GM19328 (cell line): ENCODE data around the gene RCL1.
A peak's percentile ranks its signal among the peaks of the same experiment; 100 is the strongest.
"Not testable (repeated sequence)": the region's sequence is repeated elsewhere in the genome, so short reads cannot be mapped to it uniquely, and the experiment has no call there.

Experiments
- ATAC-seq: cut with Tn5 transposase; IDR thresholded peaks from one replicate; pipeline ENCODE4 v1.9.1; 2021; ENCODE audit warnings: mild to moderate bottlenecking, moderate library complexity; ENCODE audit not compliant: unreplicated experiment

RCL1 gene

DNA sequence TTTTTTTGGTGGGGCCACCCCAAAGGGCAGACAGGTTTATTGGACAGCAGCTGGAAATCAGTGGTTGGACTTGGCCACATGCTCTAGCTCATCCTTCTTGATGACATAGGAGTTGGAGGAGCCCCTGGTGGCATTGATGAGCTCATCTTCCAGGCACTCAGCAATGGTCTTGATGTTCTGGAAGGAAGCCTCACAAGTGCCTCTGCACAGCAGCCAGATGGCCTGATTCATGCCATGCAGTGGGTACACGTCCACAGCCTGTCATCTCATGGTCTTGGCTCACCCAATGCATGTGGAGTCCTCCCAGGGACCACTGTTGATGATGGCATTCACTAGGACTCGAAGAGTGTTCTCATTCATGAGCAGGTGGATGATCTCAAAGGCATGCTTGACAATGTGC lies 11.3 kb upstream of the RCL1 start:
- no peak for ATAC-seq

DNA sequence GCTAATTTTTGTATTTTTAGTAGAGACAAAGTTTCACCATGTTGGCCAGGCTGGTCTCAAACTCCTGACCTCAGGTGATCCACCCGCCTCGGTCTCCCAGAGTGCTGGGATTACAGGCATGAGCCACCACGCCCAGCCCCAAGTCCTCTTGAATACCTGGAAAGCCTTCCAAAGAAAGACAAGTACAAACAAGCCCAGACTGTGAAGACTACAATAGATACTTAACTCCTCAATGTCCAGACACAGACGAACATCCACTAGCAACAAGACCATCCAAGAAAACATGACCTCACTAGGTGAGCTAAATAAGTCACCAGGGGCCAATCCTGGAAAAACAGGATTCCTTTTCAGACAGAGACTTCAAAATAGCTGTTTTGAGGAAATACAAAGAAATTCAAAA lies 9.6 kb upstream of the RCL1 start:
- not testable (repeated sequence) for ATAC-seq

DNA sequence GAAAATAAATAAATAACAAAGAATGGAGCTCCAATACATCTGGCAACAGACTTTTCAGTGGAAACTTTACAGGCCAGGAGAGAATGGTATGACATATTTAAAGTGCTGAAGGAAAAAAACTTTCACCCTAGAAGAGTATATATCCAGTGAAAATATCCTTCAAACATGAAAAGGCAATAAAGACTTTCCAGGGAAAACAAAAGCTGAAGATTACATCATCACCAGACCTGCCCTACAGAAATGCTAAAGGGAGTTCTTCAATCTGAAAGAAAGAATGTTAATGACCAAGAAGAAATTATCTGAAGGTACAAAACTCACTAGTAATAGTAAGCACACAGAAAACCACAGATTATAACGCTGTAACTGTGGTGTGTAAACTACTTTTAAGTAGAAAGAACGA lies 8.3 kb upstream of the RCL1 start:
- no peak for ATAC-seq

DNA sequence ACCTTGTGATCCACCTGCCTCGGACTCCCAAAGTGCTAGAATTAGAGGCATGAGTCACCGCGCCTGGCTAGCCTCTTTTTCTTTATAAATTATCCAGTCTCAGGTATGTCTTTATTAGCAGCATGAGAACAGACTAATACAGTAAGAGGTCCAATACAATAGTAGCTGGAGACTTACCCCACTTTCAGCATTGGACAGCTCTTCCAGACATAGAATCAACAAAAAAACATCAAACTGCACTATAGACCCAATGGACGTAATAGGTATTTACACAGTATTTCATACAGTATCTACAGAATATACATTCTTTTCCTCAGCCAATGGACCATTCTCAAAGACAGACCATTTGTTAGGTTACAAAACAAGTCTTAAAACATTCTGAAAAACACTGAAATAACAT lies 6.1 kb upstream of the RCL1 start:
- ATAC-seq: no peak

DNA sequence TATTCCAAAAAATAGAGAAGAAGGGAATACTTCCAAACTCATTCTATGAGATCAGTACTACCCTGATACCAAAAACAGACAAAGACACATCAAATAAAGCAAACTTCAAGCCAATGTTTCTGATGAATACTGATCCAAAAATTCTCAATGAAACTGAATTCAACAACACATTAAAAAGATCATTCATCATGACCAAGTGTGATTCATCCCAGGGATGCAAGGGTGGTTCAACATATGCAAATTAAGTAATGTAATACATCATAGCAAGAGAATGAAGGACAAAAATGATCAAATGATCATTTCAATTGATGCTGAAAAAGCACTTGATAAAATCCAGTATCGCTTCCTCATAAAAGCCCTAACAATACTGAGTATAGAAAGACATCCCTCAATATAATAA lies 4.9 kb upstream of the RCL1 start:
- no peak for ATAC-seq

DNA sequence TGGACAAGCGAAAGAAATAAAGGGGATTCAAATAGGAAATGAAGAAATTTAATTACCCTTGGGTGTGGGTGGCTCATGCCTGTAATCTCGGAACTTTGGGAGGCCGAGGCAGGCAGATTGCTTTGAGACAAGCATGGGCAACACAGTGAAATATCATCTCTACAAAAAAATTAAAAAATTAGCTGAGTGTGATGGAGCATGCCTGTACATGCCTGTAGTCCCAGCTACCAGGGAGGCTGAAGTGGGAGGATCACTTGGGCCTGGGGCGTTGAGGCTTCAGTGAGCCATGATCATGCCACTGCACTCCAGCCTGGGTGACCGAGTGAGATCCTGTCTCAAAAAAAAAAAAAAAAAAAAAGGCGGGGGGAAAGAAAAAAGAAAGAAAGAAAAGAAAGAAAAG lies 4.0 kb upstream of the RCL1 start:
- ATAC-seq: no peak

DNA sequence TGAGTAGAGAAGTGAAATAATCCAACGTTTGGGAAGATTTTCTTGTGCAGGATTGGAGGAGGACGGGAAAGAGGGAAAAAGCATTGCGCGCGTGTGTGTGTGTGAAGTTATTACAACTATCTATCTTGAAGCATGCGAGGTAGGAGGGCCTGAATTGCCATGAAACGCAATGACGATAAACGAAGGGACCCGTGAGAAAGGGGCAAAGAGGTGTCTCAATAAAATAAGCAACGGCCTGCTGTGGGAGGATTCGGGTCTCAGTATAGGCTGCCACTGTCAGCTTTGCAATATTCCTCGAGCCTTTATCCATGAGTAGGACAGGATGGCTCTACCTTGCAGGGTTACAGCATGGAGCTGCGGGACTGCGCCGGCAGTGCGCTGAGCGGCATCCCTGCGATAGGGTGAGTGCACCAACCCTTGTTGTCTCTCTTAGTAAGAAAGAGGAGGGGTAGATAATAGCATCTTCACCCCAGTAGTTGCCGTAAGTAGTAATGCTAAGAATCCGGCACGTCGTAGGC lies 631 bp upstream of the RCL1 start:
- peak; percentile 26 for ATAC-seq

DNA sequence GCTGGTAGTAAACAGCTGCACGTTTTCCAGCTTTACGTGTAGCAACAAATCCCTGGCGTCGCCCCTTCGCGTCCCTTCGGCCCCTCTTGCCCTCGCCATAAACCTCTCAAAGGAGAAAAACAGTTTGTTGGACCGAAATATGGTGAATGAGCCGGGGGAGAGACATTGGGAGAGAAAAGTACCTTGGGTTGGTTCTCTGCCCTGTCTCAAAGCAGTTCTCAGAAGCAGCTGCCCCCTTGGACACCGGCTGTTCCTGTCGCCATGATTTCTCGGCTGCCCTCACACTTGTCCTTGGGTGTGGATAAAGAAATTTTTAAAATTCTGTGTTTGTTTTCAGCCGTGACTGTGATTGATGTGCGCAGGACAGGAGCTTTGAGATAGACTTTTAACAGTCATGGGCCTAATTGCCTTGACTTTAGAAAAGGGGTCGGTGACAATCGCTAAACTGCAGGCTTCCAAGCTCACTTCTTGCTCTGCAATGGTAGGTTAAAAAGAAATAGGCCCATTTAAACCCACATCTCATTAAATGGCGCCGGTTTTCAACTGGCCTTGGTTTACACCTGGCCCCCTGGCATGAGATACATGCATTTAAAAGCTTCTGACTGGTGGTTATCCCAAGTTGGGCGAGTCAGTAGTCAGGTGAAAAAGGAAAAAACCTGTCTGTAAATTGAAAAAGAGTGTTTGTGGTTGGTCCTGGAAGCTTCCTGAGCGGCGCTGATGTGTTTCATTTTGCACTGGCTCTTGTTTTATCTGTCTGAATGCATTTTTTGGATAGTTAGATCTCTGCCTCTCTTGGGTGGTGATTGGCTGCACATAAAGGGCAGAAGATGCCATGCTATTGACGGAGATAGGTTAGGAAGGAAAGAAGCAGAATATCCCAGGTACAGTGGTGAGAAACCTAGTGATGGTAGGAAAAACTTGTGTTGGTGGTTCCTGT lies 983 bp downstream of the RCL1 start:
- ATAC-seq: no peak

DNA sequence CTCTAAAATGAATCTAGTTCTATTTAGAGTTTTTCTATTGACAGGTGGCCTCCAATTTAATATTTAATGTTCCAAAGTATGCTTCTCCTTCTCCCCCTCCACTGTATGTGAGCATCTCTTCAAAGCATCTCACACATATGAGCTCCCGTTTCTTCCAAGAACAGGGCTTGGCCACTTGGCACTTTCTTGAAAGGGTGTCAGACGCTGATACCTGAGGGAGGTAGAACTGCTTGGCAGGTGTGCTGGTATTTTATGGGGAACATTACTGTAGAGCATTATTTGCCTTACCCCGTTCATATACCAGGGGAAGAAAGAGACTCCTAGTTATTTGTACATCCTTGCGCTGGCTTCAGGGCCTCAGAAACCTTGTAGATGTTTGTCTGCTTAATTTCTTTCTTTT lies 1.9 kb downstream of the RCL1 start:
- ATAC-seq: no peak

DNA sequence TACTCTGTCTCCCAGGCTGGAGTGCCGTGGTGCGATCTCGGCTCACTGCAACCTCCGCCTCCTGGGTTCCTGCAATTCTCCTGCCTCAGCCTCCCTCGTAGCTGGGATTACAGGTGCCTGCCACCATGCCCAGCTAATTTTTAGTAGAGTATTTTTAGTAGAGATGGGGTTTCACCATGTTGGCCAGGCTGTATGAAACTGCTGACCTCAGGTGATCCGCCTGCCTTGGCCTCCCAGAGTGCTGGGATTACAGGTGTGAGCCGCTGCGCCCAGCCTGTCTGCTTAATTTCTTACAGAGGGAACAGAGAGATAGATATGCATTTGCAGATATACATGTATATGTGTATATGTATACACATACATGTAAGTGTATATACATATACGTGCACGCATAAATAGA lies 2.4 kb downstream of the RCL1 start:
- ATAC-seq: not testable (repeated sequence)

DNA sequence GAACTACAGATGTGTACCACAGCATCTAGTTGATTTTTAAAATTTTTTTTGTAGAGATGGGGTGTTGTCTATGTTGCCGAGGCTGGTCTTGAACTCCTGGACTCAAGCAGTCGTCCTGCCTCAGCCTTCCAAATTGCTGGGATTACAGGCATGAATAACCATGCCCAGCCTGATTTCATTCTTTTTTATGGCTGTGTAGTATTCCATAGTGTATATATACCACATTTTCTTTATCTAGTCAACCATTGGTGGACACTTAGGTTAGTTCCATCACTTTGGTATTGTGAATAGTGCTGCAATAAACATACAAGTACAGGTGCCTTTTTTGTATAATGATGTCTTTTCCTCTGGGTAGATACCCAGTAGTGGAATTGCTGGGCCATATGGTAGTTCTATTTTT lies 3.8 kb downstream of the RCL1 start:
- ATAC-seq: no peak

DNA sequence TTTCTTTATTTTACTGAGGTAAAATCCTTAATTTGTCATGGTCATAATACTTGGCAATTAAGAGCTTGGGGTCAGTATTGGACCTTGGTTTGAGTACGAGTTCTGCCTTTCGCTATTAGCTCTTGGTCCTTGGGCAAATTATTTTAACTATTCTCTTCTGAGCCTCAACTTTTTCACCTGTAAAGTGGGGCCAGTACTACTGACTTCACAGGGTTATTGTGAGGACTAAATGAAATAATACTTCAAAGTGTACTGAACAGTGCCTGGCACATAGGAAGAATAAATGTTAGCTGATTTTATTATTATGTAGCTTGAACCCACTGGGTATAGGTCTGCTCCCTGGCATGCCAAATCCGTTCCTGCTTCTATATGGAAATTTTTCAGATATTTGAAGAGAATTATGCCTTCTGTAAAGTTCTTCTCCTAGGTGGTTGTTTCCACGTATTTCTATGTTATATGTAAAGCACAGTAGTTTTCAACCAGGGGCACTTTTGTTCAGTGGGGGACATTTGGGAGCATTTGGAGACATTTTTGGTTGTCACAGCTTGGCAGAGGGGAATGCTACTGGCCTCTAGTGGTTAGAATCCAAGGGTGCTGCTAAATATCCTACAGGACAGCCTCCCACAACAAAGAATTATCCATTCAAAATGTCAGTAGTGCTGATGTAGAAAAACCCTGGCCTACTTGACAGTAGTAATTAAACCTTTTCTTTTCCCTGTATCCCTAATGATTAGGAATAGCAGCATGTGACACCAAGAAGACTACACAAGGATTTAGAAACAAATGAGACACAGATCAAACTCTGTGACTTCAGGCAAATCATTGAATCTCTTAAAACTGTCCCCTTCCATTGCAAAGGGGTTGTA lies 4.5 kb downstream of the RCL1 start:
- ATAC-seq: no peak

DNA sequence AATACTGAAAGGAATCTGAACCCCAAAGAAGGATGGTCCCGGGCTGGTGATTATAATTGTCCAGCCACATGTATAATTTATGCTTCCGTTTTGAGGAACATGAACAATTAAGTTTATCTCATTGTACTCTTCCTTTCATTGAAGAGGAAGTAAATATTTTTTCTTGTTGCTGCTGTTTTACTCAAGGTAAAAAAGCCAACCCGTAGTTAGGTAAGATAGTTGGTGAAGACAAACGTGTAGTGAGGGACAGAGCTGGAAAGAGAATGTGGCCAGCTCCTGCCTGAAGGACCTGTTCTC lies 5.1 kb downstream of the RCL1 start:
- ATAC-seq: no peak

DNA sequence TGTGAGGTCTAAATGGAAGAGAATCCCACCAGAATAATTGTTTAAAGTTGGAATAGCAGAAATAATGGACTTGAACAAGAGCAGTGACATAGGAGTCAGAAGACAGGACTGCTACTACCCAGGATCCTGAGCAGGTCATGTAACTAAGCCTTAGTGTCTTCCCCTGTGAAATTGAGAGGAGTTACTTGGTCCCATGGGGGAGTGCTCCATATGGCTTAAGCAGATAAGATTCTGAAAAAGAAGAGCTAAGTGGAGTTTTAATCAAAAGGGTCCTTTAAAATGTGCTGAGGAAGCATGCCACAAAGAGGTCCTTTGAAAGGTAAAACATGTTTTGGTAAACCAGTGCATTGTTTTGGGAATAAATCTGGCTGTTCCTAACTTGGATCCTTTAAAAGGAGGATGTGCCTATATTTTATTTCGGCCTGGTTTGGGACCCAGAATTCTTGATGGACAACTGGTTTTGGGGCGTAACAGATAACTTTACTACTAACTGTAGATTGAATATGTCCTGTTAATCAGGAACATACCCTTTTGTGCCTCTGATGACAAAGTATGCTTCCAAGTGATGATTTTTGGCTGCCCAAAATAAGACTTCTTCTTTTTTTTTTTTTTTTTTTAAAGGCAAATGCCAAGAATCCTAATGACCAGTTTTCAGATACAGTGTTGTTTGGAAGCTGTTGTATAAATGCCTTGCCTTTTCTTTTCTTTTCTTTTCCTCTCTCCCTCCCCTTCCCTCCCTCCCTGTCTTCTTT lies 5.7 kb downstream of the RCL1 start:
- ATAC-seq: no peak

DNA sequence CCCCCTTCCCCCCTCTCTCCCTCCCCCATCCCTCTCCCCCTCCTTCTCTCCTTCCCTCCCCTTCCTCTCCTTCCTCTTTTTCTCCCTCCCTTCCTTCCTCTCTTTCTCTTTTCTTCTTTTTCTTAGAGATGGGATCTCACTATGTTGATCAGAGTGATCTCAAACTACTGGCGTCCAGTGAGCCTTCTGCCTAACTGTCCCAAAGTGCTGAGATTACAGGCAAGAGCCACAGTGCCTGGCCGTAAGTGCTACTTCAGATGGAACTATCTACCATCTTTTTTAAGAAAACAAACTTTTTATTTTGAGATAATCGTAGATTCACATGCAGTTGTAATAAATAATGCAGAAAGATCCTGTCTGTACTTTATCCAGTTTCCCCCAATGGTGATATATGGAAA lies 6.3 kb downstream of the RCL1 start:
- ATAC-seq: no peak

DNA sequence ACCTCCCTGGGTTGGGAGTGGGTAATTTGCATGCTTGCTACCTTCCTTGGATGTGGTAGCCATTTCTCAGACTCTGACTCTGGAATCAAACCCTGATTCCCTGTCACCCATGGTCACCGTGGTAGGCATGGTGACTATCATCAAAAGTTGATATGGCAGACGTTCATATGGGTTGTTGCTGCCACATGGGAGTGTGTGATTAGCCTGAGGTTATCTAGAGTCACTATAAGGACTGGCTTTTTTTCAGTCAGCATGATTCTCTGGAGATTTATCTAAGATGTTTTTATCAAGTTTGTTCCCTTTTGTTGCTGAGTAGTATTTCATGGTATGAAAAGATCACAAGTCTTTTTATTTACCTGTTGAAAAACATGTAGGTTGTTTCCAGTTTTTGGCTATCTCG lies 7.0 kb downstream of the RCL1 start:
- no peak for ATAC-seq

DNA sequence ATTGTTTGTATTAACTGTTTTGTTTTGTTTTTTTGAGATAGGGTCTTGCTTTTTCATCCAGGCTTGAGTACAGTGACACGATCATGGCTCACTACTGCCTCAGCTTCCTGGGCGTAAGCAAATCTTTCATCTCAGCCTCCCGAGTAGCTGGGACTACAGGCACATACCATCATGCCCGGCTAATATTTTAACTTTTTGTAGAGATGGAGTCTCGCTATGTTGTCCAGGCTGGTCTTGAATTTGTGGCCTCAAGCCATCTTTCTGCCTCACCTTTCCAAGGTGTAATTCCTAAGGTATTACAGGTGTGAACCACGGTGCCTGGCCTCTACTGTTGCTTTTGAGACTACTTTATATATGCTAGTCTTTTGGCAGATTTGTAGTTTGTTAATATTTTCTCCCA lies 8.4 kb downstream of the RCL1 start:
- ATAC-seq: no peak

DNA sequence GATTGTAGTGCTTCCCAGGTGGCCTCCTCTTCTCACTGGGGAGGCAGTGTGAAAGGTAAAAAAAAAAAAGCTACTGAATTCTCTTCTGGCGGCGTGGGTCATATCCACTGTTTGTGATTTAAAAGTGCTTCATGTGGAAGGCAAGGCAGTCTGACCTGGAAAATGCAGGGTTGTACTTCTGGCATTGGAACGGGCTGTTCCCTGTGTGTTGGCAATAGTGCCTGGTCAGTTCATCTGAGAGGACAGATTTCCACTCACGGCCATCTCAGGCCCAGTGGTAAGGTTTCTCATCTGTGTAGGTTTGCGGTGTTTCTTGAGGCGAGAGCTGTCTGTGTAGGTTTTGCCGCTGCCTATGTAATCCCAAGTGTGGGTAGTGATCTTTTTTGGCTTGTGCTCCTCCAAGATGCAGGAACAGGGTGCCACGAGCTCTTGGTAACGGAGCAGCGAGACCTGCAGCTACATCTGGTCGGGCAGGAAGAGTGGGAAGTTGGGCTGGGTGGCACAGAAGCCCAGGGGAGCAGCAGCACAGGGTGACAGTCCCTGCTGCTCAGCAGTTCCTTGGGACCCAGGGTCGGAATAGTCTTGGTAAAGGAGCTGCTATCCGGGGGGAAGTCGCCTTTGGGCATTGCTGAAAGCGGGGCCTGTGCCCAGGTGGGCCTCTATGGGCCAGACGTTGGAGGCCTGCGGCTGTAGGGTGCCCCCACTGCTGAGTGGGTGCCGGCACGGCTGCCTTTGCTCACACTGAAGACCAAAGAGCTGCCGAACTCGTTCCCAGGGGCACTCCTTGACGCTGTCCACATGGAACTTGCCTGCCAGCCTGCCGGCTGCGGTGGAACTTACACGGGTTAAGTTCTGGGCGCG lies 11.2 kb downstream of the RCL1 start:
- no peak for ATAC-seq

DNA sequence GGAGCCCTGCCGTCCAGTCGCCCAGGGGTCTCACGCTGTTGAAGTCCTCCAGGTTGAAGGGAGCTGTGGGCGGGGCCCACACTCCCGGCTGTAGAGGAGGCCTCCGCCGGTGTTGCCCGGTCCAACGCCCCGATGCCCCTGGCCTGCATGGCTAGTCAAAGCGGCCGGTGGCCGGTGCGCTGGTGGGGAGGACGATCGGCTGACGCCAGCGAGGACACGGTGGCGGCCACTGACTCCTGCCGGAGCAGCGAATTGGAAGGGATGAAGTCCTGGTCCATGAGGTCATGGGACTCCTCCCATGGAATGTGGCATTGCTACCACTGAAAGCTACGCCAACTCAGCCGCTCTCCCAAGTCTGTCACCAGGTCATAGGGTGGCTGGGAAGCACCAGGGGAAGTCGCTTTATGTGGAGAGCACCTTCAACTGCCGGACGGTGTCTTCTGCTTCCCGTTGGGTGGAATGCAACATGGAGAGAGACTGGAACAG lies 11.8 kb downstream of the RCL1 start:
- ATAC-seq: no peak
